Erythroblast (primary cell): Measurements from ENCODE around the gene KHDC1.

Experiments used
- GATA1 ChIP-seq: IDR thresholded peaks from 2 replicates; pipeline ENCODE4 v1.6.1; 2011; ENCODE audit warnings: low read depth, mild to moderate bottlenecking, control low read depth, low read length, moderate library complexity
- POLR2A ChIP-seq: IDR thresholded peaks from 2 replicates; pipeline ENCODE4 v1.6.1; 2011; ENCODE audit warnings: mild to moderate bottlenecking, low read length

DNA sequence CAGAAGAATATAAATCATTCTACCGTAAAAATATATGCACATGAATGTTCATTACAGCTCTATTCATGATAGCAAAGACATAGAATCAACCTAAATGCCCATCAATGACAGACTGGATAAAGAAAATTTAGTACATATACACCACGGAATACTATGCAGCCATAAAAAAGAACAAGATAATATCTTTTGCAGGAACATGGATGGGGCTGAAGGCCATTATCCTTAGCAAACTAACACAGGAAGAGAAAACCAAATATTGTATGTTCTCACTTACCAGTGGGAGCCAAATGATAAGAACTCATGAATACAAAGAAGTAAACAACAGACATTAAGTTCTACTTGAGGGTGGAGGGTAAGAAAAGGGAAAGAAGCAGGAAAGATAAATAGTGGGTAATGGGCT, 46.1 kb downstream of the KHDC1 start:
- TF ChIP-seq POLR2A = no peak
- TF ChIP-seq GATA1 = no peak
